ENCODE results near the gene DPP6.

DNA sequence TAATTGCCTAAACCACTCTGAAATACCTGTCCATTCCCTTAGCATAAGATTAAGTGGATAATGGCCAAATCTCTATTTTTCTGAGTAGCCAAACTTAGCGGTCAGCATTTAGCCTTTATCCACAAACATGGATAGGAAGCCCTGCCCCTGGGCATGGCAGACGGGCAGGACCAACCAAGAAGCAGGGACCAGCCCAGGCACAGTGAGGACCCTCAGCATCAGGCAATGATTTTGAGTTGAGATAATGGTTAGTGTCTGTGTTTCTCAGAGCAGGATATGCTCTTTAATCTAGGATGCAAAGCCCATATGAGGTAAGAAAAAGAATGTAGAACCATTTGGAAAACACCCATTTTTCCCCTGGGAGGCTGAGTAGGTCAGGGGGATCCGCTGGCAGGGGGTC is 131.7 kb downstream of the DPP6 start:
- TF ChIP-seq, protein P1, sequence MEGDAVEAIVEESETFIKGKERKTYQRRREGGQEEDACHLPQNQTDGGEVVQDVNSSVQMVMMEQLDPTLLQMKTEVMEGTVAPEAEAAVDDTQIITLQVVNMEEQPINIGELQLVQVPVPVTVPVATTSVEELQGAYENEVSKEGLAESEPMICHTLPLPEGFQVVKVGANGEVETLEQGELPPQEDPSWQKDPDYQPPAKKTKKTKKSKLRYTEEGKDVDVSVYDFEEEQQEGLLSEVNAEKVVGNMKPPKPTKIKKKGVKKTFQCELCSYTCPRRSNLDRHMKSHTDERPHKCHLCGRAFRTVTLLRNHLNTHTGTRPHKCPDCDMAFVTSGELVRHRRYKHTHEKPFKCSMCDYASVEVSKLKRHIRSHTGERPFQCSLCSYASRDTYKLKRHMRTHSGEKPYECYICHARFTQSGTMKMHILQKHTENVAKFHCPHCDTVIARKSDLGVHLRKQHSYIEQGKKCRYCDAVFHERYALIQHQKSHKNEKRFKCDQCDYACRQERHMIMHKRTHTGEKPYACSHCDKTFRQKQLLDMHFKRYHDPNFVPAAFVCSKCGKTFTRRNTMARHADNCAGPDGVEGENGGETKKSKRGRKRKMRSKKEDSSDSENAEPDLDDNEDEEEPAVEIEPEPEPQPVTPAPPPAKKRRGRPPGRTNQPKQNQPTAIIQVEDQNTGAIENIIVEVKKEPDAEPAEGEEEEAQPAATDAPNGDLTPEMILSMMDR (IDR thresholded peaks at IDR 0.05), result no peak
- TF ChIP-seq EZH2 (IDR thresholded peaks at IDR 0.05; ENCODE audit: borderline replicate concordance, insufficient read depth, low read depth, low read length, poor library complexity, severe bottlenecking), result no peak

Measured in B cell (primary cell).